Activated CD4-positive, alpha-beta memory T cell treated with anti-CD3 and anti-CD28 coated beads for 36 hours (primary cell): ENCODE measurements around the gene C2CD4A. TPM values are rescaled to one million over a fixed set of nuclear protein-coding genes. Genes with fewer than 3 reads are reported as not detected.
A peak's percentile ranks its signal among the peaks of the same experiment; 100 is the strongest.

Experiments used
- CTCF ChIA-PET: fragments of 350-600 bp; sonication (Branson Sonifier 250); formaldehyde crosslinking; loops from one replicate; lab custom pipeline; 2021; ENCODE audit warnings: antibody characterized with exemption, inconsistent platforms; lab: Charles Lee
- POLR2A ChIA-PET: fragments of 350-600 bp; sonication (Branson Sonifier 250); formaldehyde crosslinking; loops from one replicate; lab custom pipeline; 2021; ENCODE audit warnings: antibody characterized with exemption; lab: Charles Lee
- DNase-seq: peaks from one replicate; pipeline ENCODE4 v3.0.0-alpha.2; 2020
- H3K27ac Mint-ChIP-seq: one replicate; pipeline ENCODE4 v1.8.0; 2021; ENCODE audit warnings: mixed read lengths
- H3K27me3 Mint-ChIP-seq: one replicate; pipeline ENCODE4 v1.8.0; 2021; ENCODE audit warnings: mixed read lengths
- H3K36me3 Mint-ChIP-seq: one replicate; pipeline ENCODE4 v1.8.0; 2021; ENCODE audit warnings: mixed read lengths
- H3K4me1 Mint-ChIP-seq: one replicate; pipeline ENCODE4 v1.8.0; 2021; ENCODE audit warnings: low read depth, mixed read lengths
- H3K4me3 Mint-ChIP-seq: one replicate; pipeline ENCODE4 v1.8.0; 2021; ENCODE audit warnings: mild to moderate bottlenecking, mixed read lengths
- H3K9me3 Mint-ChIP-seq: one replicate; pipeline ENCODE4 v1.8.0; 2021; ENCODE audit warnings: mixed read lengths
- intact Hi-C: fragments of 100-400 bp; cut with micrococcal nuclease; formaldehyde crosslinking; loops from one replicate; pipeline ENCODE4 v1.15.1; 2023
- total RNA-seq, 2 experiments: library from RNA; stranded (reverse); gene quantifications; one replicate each; pipeline ENCODE4 v1.2.3, GENCODE V29; 2021

Gene C2CD4A
- total RNA-seq, 2 experiments from 2014 or later, result 2.3 to 2.6 TPM

DNA sequence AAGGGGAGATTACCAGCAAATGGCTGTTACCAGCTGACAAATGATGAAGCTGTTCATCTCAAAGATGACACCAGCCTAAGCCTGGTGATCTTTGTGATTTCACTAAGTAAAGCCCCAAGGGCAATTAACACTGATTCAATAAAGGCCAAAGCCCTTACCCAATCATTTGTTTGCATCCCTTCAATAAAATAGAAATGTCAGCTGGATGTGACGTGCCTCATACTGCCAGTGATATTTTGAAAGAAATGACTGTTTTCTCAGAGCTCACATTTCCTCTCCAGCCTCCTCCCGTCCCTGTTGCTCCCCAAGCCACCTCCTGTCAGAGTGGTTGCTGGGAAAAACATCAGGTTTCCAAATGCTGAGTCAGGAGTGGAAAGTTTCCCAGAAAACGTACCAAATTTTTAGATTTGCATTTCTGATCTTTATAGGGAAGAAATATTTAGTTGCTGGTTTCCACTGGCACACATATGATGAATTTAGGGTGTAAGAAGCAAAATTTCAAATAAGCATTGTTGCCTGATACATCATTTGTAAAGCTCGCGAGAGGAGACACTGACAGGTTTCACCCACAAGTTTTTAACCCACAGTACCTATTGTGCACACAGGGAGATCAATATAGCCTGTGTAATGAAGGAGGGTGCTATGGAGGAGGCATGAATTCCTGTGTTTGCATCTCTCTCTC is 21.0 kb downstream of the C2CD4A start:
- Mint-ChIP-seq H3K27me3 (no peaks in the 10 kb centered on the region), H3K36me3 (no peaks in the 10 kb centered on the region), H3K4me1 (peaks cover 11% of the 10 kb centered on the region), H3K4me3 (no peak overlapping the region), H3K27ac (peak overlapping the region; percentile 49), H3K9me3 (peaks cover 12% of the 10 kb centered on the region)
- POLR2A ChIA-PET, result no interaction called here
- CTCF ChIA-PET, result interaction anchor here (0.9 to 1.7 kb wide), 3 partner anchors 16 to 257 kb away, joined by 3 to 8 read pairs (median 4); partner anchors contain the start of gene VPS13C
- DNase-seq, result peak; percentile 19
- intact Hi-C loops, result no loop called here

DNA sequence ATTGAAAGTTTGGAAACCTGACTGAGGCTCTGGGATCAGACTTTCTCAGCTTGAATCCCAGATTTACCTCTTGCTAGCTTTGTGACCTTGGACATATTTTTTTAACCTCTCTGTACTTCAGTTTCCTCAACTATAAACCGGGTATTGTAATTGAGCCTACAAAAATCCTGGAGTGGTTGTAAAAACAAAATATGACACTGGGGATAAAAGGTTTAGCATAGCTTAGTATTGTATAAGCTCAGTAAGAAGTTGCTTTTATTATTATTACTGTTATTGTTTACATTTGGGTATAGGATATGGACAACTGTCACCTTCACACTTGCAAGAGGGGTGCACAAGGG is 21.5 kb downstream of the C2CD4A start:
- Mint-ChIP-seq H3K4me3 (no peak overlapping the region), H3K9me3 (peaks cover 12% of the 10 kb centered on the region), H3K36me3 (no peaks in the 10 kb centered on the region), H3K27me3 (no peaks in the 10 kb centered on the region), H3K27ac (no peak overlapping the region), H3K4me1 (peaks cover 11% of the 10 kb centered on the region)
- ChIA-PET CTCF (interaction anchor here (0.9 to 1.7 kb wide), 2 partner anchors 16 to 256 kb away, joined by 4 to 8 read pairs; no protein-coding TSS in a partner anchor), POLR2A (no interaction called here)
- DNase-seq, result no peak
- intact Hi-C loops, result no loop called here

DNA sequence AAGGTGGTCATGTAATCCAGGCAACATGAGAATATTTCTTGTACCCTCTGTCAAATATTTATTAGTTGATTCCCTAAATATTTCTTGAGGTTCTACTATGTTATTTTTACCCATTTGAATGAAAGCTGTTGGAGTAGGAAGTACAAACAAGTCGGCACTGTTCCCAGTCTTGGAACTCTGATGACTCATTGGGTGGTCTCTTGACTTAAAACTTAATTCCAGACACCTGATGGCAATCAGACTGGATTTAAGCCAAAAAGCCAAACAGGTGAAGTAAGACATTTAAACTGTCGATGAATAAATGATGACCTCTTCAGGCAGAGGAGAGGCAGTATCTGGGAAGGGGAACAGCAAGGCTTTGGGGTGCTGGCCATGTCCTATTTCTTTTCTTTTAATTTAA is 22.8 kb downstream of the C2CD4A start:
- peaks cover 4% of the 10 kb centered on the region for H3K9me3 Mint-ChIP-seq
- intact Hi-C loops, result no loop called here
- peaks cover 11% of the 10 kb centered on the region for H3K4me1 Mint-ChIP-seq
- no peak overlapping the region for H3K27ac Mint-ChIP-seq
- peaks cover 3% of the 10 kb centered on the region for H3K27me3 Mint-ChIP-seq
- DNase-seq, result no peak
- POLR2A ChIA-PET, result no interaction called here
- CTCF ChIA-PET, result no interaction called here
- no peaks in the 10 kb centered on the region for H3K36me3 Mint-ChIP-seq
- no peak overlapping the region for H3K4me3 Mint-ChIP-seq

DNA sequence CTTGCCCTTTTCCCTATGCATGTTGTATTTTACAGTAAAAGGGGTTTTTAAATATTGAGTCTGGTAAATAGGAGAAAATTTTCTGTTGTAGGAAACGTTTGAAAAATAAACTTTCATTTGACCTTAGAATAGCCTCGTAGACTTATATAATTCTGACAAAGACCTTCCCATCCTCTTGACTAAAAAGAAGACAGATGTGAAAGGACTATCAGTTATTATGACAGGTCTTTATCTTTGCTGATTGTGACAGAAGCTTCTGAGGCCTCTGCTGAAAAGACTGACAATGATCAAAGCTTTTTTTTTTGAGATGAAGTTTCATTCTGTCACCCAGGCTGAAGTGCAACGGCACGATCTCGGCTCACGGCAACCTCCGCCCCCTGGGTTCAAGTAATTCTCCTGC is 24.2 kb downstream of the C2CD4A start:
- intact Hi-C loops, result no loop called here
- Mint-ChIP-seq H3K4me1 (peaks cover 11% of the 10 kb centered on the region), H3K27ac (no peak overlapping the region), H3K9me3 (no peaks in the 10 kb centered on the region), H3K27me3 (peaks cover 3% of the 10 kb centered on the region), H3K4me3 (no peak overlapping the region), H3K36me3 (no peaks in the 10 kb centered on the region)
- CTCF ChIA-PET, result no interaction called here
- POLR2A ChIA-PET, result no interaction called here
- no peak for DNase-seq

DNA sequence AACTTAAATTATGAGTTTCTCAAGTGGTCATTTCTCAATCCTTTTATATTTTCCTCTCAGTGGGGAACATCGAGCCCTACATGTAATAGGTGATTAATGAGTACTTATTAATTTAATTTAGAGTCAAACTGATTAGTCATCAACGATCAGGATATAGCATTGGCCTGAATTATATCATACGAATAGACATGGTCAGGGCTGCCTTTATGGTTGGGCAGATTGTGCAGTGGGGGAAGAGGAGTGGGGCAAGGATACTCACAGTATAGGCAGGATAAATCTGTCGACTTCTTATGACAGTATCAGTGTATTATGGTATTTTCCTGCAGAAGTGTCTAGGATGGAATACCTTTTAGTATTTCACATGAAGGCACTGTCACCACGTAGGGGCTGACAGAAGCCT is 27.0 kb downstream of the C2CD4A start:
- intact Hi-C loops, result no loop called here
- Mint-ChIP-seq H3K9me3 (no peaks in the 10 kb centered on the region), H3K36me3 (no peaks in the 10 kb centered on the region), H3K27me3 (peaks cover 9% of the 10 kb centered on the region), H3K4me1 (no peaks in the 10 kb centered on the region), H3K27ac (no peak overlapping the region), H3K4me3 (no peak overlapping the region)
- ChIA-PET POLR2A (no interaction called here), CTCF (no interaction called here)
- DNase-seq, result no peak

DNA sequence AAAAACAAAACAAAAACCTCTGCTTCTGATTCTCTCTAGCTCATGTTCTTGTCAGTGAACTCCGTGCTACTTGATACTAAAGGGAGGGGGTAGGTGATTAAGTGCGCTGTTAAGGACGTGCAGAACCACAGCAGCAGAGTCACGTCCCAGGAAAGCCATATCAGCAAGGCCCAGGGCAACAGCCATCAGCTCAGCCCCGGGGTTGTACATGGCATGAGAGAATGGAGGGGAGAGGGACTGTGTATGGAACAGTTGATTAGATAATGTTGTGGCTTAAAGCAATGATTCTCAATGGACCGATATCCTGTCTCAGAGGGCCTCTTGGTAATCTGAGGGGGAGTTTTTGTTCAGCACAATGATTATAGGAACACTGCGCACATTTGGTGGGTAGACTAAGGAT is 27.6 kb downstream of the C2CD4A start:
- no peaks in the 10 kb centered on the region for H3K36me3 Mint-ChIP-seq
- no peaks in the 10 kb centered on the region for H3K4me1 Mint-ChIP-seq
- intact Hi-C loops, result no loop called here
- H3K27me3 Mint-ChIP-seq, result peaks cover 9% of the 10 kb centered on the region
- H3K27ac Mint-ChIP-seq, result no peak overlapping the region
- ChIA-PET CTCF (no interaction called here), POLR2A (no interaction called here)
- no peak for DNase-seq
- H3K9me3 Mint-ChIP-seq, result no peaks in the 10 kb centered on the region
- no peak overlapping the region for H3K4me3 Mint-ChIP-seq

DNA sequence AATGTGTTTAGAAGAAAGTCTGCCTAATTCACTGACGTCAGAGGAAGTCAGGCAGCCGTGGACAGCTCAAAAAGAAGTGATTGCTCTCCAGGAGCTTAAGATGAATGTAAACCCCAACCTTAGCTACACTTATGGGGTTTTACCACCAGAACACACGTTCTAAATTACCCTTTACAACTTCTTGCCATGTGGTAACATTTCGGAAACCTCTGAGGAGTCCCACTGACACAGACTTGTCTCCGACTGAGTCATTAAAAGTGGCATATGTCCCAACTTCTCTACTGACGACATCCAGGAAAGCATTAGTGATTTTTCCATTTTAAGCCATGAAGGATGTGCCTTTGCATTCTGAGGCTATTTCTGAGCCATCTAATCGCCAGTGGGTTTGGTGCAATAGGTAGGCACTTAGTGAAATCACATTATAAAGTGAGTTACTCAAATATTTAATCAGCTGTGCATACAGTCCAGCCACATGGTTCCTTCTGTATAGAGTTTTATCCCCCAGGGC is 32.4 kb downstream of the C2CD4A start:
- Mint-ChIP-seq H3K9me3 (no peaks in the 10 kb centered on the region), H3K27ac (no peak overlapping the region), H3K4me1 (no peaks in the 10 kb centered on the region), H3K4me3 (no peak overlapping the region), H3K36me3 (no peaks in the 10 kb centered on the region), H3K27me3 (peaks cover 9% of the 10 kb centered on the region)
- ChIA-PET CTCF (interaction anchor here (1.0 to 1.1 kb wide), 2 partner anchors 25 to 265 kb away, joined by 4 read pairs; no protein-coding TSS in a partner anchor), POLR2A (no interaction called here)
- intact Hi-C loops, result no loop called here
- DNase-seq, result no peak

DNA sequence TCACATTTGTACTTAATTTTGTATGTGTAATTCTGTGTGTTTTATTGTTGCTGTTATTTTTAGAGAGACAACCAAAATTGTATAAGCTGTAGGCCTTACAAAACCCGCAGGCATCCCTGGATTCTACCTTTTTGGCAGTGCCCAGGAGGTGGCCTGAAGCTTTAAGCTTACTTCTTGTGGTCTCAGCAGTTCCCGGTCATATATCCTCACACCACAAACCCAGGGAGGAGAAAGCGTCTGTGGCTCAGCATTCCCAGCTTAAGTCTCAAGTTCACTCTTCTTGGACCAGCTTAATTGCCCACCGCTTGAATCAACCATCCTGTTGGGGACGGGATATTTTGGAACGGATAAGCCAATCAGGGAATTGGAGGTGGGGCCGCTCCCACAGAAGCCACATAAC is 36.7 kb downstream of the C2CD4A start:
- intact Hi-C loops, result no loop called here
- no peaks in the 10 kb centered on the region for H3K36me3 Mint-ChIP-seq
- H3K27me3 Mint-ChIP-seq, result no peaks in the 10 kb centered on the region
- no peak overlapping the region for H3K4me3 Mint-ChIP-seq
- no peak overlapping the region for H3K27ac Mint-ChIP-seq
- ChIA-PET POLR2A (no interaction called here), CTCF (interaction anchor here (0.6 kb wide), 1 partner anchor 151 kb away, joined by 3 read pairs; no protein-coding TSS in a partner anchor)
- no peak for DNase-seq
- no peaks in the 10 kb centered on the region for H3K4me1 Mint-ChIP-seq
- H3K9me3 Mint-ChIP-seq, result no peaks in the 10 kb centered on the region

DNA sequence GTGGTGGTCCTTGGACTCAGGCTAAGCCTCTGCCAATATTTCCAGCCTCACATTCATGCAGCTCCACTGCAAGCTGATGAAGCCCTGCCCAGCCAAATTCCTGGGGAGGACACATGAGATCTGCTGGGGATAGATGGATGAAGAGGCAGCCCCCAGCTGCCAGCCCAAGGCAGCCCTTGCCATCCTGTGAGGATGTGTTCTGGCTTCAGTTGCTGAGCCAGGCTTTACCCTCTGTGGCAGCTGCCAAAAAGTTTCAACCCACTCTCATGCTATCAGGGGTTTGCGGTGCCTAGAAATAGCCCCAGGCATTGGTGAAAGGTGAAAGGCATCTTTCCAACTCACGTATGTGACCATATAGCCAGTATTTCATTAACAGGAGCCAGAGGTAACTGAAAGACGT is 37.6 kb downstream of the C2CD4A start:
- Mint-ChIP-seq H3K4me3 (no peak overlapping the region), H3K9me3 (no peaks in the 10 kb centered on the region), H3K36me3 (no peaks in the 10 kb centered on the region), H3K27ac (no peak overlapping the region), H3K27me3 (no peaks in the 10 kb centered on the region), H3K4me1 (no peaks in the 10 kb centered on the region)
- POLR2A ChIA-PET, result no interaction called here
- intact Hi-C loops, result no loop called here
- CTCF ChIA-PET, result no interaction called here
- DNase-seq, result no peak

DNA sequence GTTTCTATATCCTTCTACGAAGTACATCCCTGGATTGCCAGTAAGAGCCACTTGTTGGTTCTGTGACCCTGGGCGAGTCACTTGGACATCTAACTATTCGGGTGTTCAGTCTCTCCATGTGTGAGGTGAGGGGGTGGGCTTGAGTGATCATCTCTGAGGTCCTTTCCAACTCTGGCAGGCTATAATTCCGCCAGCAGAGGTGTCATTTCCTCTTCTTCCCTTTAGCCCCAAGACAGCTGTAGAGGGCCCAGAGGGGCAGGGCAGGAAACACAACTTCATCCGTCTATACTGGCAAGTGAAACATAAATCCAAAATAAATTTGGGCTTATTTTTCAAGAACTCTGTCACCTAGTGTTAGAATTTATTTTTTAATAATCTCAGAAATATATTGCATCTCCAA is 38.1 kb downstream of the C2CD4A start:
- Mint-ChIP-seq H3K27ac (no peak overlapping the region), H3K9me3 (no peaks in the 10 kb centered on the region), H3K4me3 (no peak overlapping the region), H3K27me3 (no peaks in the 10 kb centered on the region), H3K36me3 (no peaks in the 10 kb centered on the region), H3K4me1 (no peaks in the 10 kb centered on the region)
- no peak for DNase-seq
- intact Hi-C loops, result no loop called here
- CTCF ChIA-PET, result no interaction called here
- POLR2A ChIA-PET, result no interaction called here

DNA sequence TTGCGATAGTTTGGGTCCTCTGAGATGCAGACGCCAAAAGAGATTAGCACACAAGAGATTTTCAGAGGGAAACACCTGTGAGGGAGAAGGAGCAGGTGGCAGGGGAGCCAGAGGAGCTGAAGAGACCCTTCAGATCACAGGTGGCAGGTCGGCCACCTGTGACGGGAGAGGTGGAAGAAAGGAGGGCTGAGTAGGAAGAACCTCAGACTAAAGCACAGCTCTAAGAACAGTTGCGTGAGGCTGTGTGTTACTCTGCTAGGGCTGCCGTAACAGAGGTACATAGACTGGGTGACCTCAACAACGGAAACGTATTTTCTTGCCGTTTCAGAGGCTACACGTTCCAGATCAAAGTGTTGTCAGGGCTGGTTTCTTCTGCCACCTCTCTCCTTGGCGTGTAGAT is 38.5 kb downstream of the C2CD4A start:
- Mint-ChIP-seq H3K27ac (no peak overlapping the region), H3K4me1 (peaks cover 4% of the 10 kb centered on the region), H3K27me3 (no peaks in the 10 kb centered on the region), H3K36me3 (no peaks in the 10 kb centered on the region), H3K9me3 (no peaks in the 10 kb centered on the region), H3K4me3 (no peak overlapping the region)
- POLR2A ChIA-PET, result no interaction called here
- CTCF ChIA-PET, result no interaction called here
- DNase-seq, result no peak
- intact Hi-C loops, result no loop called here

DNA sequence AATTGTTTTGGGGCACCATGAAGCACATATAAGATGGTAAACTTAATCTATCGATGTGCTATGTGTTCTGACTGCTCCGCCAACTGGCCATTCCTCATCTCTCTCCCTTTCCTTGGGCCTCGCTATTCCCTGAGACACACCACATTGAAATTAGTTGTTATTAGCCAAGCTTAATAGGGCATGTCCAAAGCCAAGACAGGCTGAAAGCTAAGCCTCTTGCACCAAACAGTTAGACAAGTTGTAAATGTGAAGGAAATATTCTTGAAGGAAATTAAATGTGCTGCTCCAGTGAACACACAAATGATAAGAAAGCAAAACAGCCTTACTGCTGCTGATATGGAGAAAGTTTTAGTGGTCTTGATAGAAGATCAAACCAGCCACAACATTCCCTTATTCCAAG is 39.3 kb downstream of the C2CD4A start:
- peaks cover 12% of the 10 kb centered on the region for H3K4me1 Mint-ChIP-seq
- H3K27me3 Mint-ChIP-seq, result no peaks in the 10 kb centered on the region
- ChIA-PET CTCF (interaction anchor here (1.1 kb wide), 1 partner anchor 20 kb away, joined by 3 read pairs; no protein-coding TSS in a partner anchor), POLR2A (no interaction called here)
- H3K27ac Mint-ChIP-seq, result no peak overlapping the region
- H3K9me3 Mint-ChIP-seq, result no peaks in the 10 kb centered on the region
- no peak overlapping the region for H3K4me3 Mint-ChIP-seq
- intact Hi-C loops, result no loop called here
- H3K36me3 Mint-ChIP-seq, result no peaks in the 10 kb centered on the region
- no peak for DNase-seq

DNA sequence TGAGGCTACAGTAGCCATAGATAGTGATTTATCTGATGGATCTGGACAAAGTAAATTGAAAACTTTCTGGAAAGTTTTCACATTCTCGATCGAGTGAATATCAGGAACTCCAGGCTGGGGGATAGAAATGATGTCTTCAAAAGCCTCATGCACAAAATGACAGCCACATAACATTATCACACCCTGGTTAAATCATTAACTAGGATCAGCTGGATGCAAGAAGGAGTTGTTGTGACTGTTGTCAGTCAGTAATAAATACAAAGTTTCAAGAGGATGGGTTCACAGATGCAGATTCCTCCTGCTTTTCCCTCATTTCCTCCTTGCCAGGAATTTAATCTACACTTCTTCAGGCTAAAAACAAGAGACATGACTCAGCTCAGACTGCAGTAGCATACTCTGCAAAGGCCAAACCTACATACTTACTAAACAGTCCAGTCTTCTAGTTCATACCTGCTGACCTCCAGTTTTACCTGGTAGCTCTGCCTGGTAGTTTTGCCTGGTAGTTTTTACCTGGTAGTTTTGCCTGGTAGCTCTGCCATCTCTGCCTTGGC is 40.9 kb downstream of the C2CD4A start:
- intact Hi-C loops, result no loop called here
- no peaks in the 10 kb centered on the region for H3K9me3 Mint-ChIP-seq
- ChIA-PET POLR2A (no interaction called here), CTCF (interaction anchor here (1.3 kb wide), 1 partner anchor 18 kb away, joined by 4 read pairs; no protein-coding TSS in a partner anchor)
- H3K27me3 Mint-ChIP-seq, result no peaks in the 10 kb centered on the region
- peaks cover 15% of the 10 kb centered on the region for H3K4me1 Mint-ChIP-seq
- no peaks in the 10 kb centered on the region for H3K36me3 Mint-ChIP-seq
- H3K27ac Mint-ChIP-seq, result no peak overlapping the region
- no peak overlapping the region for H3K4me3 Mint-ChIP-seq
- DNase-seq, result no peak
